PC-3 (cell line): ENCODE measurements around the gene KCNH8.

Experiments used
- CTCF ChIP-seq: fragments of 300-600 bp; sonication (generic); conservative IDR thresholded peaks from 2 replicates; pipeline ENCODE4 v1.5.1; 2017; ENCODE audit warnings: antibody characterized with exemption, low read depth, mild to moderate bottlenecking, low read length
- EZH2 ChIP-seq: fragments of 300-600 bp; sonication (generic); IDR thresholded peaks from one replicate; pipeline ENCODE4 v1.6.1; 2017; ENCODE audit warnings: antibody characterized with exemption, mild to moderate bottlenecking, low read length; ENCODE audit not compliant: unreplicated experiment

- TF ChIP-seq CTCF (no peak), EZH2 (no peak)
Measured at GRCh38 chr3:19232566-19232965, 84.3 kb downstream of the KCNH8 start.
